ENCODE results near the gene ACOXL. TPM values are rescaled to one million over a fixed set of nuclear protein-coding genes. Genes with fewer than 3 reads are reported as not detected.
"Not testable (repeated sequence)": the region's sequence is repeated elsewhere in the genome, so short reads cannot be mapped to it uniquely, and the experiment has no call there.

The ACOXL gene
- total and polyA plus RNA-seq, 3 experiments from 2014 or later: 0.27 TPM; not detected in 2

- Mint-ChIP-seq H3K4me1 (peaks cover 5 to 10% (median 6%) of the 10 kb centered on the region in 3 donors), H3K36me3 (peaks cover 0 to 3% (median 0%) of the 10 kb centered on the region in 3 donors), H3K27me3 (no peaks in the 10 kb centered on the region), H3K4me3 (no peak overlapping the region), H3K9me3 (peaks cover 0 to under 1% (median under 1%) of the 10 kb centered on the region in 5 donors), H3K27ac (no peak overlapping the region)
- Histone ChIP-seq H3K36me3 (ENCODE audit: insufficient read depth, low read length) (no peaks in the 10 kb centered on the region), H3K27me3 (ENCODE audit: insufficient read depth, low read length, poor library complexity, severe bottlenecking) (no peaks in the 10 kb centered on the region), H3K9me3 (ENCODE audit: low read length) (no peaks in the 10 kb centered on the region), H3K4me1 (ENCODE audit: insufficient read depth, low read length) (no peaks in the 10 kb centered on the region), H3K4me3 (ENCODE audit: low read length) (no peak overlapping the region), H3K27ac (ENCODE audit: low read depth, low read length) (no peak overlapping the region)
- POLR2A ChIA-PET: no interaction called here
- DNase-seq: no peak
- CTCF ChIA-PET: no interaction called here
Observed at GRCh38 chr2:111068435-111069058, 336.2 kb downstream of the ACOXL start.

- peaks cover 6 to 11% (median 11%) of the 10 kb centered on the region in 5 donors for H3K9me3 Mint-ChIP-seq
- no peaks in the 10 kb centered on the region for H3K27me3 Mint-ChIP-seq
- no peaks in the 10 kb centered on the region for H3K27me3 ChIP-seq (ENCODE audit: insufficient read depth, low read length, poor library complexity, severe bottlenecking)
- H3K27ac Mint-ChIP-seq: no peak overlapping the region
- H3K36me3 ChIP-seq (ENCODE audit: insufficient read depth, low read length): no peaks in the 10 kb centered on the region
- ChIA-PET POLR2A (no interaction called here), CTCF (interaction anchor here (0.8 kb wide), 1 partner anchor 119 kb away, joined by 3 read pairs; no protein-coding TSS in a partner anchor)
- H3K9me3 ChIP-seq (ENCODE audit: low read length): no peaks in the 10 kb centered on the region
- no peak overlapping the region for H3K4me3 Mint-ChIP-seq
- peaks cover 5 to 10% (median 6%) of the 10 kb centered on the region in 3 donors for H3K4me1 Mint-ChIP-seq
- peaks cover 0 to 7% (median 0%) of the 10 kb centered on the region in 3 donors for H3K36me3 Mint-ChIP-seq
- no peaks in the 10 kb centered on the region for H3K4me1 ChIP-seq (ENCODE audit: insufficient read depth, low read length)
- H3K4me3 ChIP-seq (ENCODE audit: low read length): no peak overlapping the region
- no peak for DNase-seq
- H3K27ac ChIP-seq (ENCODE audit: low read depth, low read length): no peak overlapping the region
Observed at GRCh38 chr2:111069722-111070121, 337.3 kb downstream of the ACOXL start.

- Histone ChIP-seq H3K27me3 (ENCODE audit: insufficient read depth, low read length, poor library complexity, severe bottlenecking) (no peaks in the 10 kb centered on the region), H3K9me3 (ENCODE audit: low read length) (no peaks in the 10 kb centered on the region), H3K36me3 (ENCODE audit: insufficient read depth, low read length) (no peaks in the 10 kb centered on the region), H3K4me1 (ENCODE audit: insufficient read depth, low read length) (no peaks in the 10 kb centered on the region), H3K4me3 (ENCODE audit: low read length) (no peak overlapping the region), H3K27ac (ENCODE audit: low read depth, low read length) (no peak overlapping the region)
- peaks cover 11 to 27% (median 17%) of the 10 kb centered on the region in 5 donors for H3K9me3 Mint-ChIP-seq
- no peaks in the 10 kb centered on the region for H3K4me1 Mint-ChIP-seq
- POLR2A ChIA-PET: no interaction called here
- CTCF ChIA-PET: no interaction called here
- no peak for DNase-seq
- no peak overlapping the region for H3K27ac Mint-ChIP-seq
- no peak overlapping the region for H3K4me3 Mint-ChIP-seq
- peaks cover 0 to 7% (median 2%) of the 10 kb centered on the region in 3 donors for H3K36me3 Mint-ChIP-seq
- H3K27me3 Mint-ChIP-seq: peaks cover 1 to 6% of the 10 kb centered on the region in 2 donors
Observed at GRCh38 chr2:111071600-111072171, 339.3 kb downstream of the ACOXL start.

GRCh38 chr2:111072220-111072871, 340.0 kb downstream of the ACOXL start:
- Histone ChIP-seq H3K4me1 (ENCODE audit: insufficient read depth, low read length) (no peaks in the 10 kb centered on the region), H3K4me3 (ENCODE audit: low read length) (no peak overlapping the region), H3K9me3 (ENCODE audit: low read length) (no peaks in the 10 kb centered on the region), H3K27ac (ENCODE audit: low read depth, low read length) (no peak overlapping the region), H3K36me3 (ENCODE audit: insufficient read depth, low read length) (no peaks in the 10 kb centered on the region), H3K27me3 (ENCODE audit: insufficient read depth, low read length, poor library complexity, severe bottlenecking) (no peaks in the 10 kb centered on the region)
- Mint-ChIP-seq H3K36me3 (peaks cover 0 to 7% (median 2%) of the 10 kb centered on the region in 3 donors), H3K4me1 (no peaks in the 10 kb centered on the region), H3K4me3 (no peak overlapping the region), H3K27me3 (peaks cover 1 to 9% of the 10 kb centered on the region in 2 donors), H3K27ac (no peak overlapping the region), H3K9me3 (peaks cover 11 to 29% (median 19%) of the 10 kb centered on the region in 5 donors)
- CTCF ChIA-PET: no interaction called here
- POLR2A ChIA-PET: no interaction called here
- DNase-seq: no peak

- POLR2A ChIA-PET; DNase-seq; H3K4me1 ChIP-seq (ENCODE audit: insufficient read depth, low read length); H3K4me3 Mint-ChIP-seq; H3K4me3 ChIP-seq (ENCODE audit: low read length); H3K27me3 ChIP-seq (ENCODE audit: insufficient read depth, low read length, poor library complexity, severe bottlenecking); H3K36me3 ChIP-seq (ENCODE audit: insufficient read depth, low read length); H3K9me3 ChIP-seq (ENCODE audit: low read length); H3K27ac ChIP-seq (ENCODE audit: low read depth, low read length); H3K4me1 Mint-ChIP-seq; H3K27ac Mint-ChIP-seq: not testable (repeated sequence)
- CTCF ChIA-PET: interaction anchor here (1.7 kb wide), 1 partner anchor 18 kb away, joined by 3 read pairs; no protein-coding TSS in a partner anchor
- H3K9me3 Mint-ChIP-seq: peaks cover 0 to 11% (median 5%) of the 10 kb centered on the region in 5 donors
- peaks cover 0 to 13% (median 0%) of the 10 kb centered on the region in 3 donors for H3K36me3 Mint-ChIP-seq
- H3K27me3 Mint-ChIP-seq: peaks cover 32 to 86% of the 10 kb centered on the region in 2 donors
Observed at GRCh38 chr2:111082659-111083058, 350.3 kb downstream of the ACOXL start.

- Mint-ChIP-seq H3K4me3 (no peak overlapping the region), H3K9me3 (no peaks in the 10 kb centered on the region), H3K4me1 (no peaks in the 10 kb centered on the region), H3K36me3 (no peaks in the 10 kb centered on the region), H3K27ac (no peak overlapping the region), H3K27me3 (peaks cover 15 to 37% of the 10 kb centered on the region in 2 donors)
- CTCF ChIA-PET: no interaction called here
- H3K36me3 ChIP-seq (ENCODE audit: insufficient read depth, low read length): no peaks in the 10 kb centered on the region
- H3K4me3 ChIP-seq (ENCODE audit: low read length): no peak overlapping the region
- POLR2A ChIA-PET: no interaction called here
- DNase-seq: no peak
- no peaks in the 10 kb centered on the region for H3K27me3 ChIP-seq (ENCODE audit: insufficient read depth, low read length, poor library complexity, severe bottlenecking)
- H3K4me1 ChIP-seq (ENCODE audit: insufficient read depth, low read length): no peaks in the 10 kb centered on the region
- no peak overlapping the region for H3K27ac ChIP-seq (ENCODE audit: low read depth, low read length)
- H3K9me3 ChIP-seq (ENCODE audit: low read length): no peaks in the 10 kb centered on the region
Observed at GRCh38 chr2:111091811-111092211, 359.4 kb downstream of the ACOXL start.

- Mint-ChIP-seq H3K36me3 (no peaks in the 10 kb centered on the region), H3K4me1 (no peaks in the 10 kb centered on the region), H3K4me3 (no peak overlapping the region), H3K27ac (no peak overlapping the region), H3K9me3 (no peaks in the 10 kb centered on the region), H3K27me3 (peaks cover 13 to 37% of the 10 kb centered on the region in 2 donors)
- H3K36me3 ChIP-seq (ENCODE audit: insufficient read depth, low read length): no peaks in the 10 kb centered on the region
- POLR2A ChIA-PET: no interaction called here
- H3K4me3 ChIP-seq (ENCODE audit: low read length): no peak overlapping the region
- H3K9me3 ChIP-seq (ENCODE audit: low read length): no peaks in the 10 kb centered on the region
- DNase-seq: no peak
- no peaks in the 10 kb centered on the region for H3K4me1 ChIP-seq (ENCODE audit: insufficient read depth, low read length)
- no peaks in the 10 kb centered on the region for H3K27me3 ChIP-seq (ENCODE audit: insufficient read depth, low read length, poor library complexity, severe bottlenecking)
- CTCF ChIA-PET: no interaction called here
- H3K27ac ChIP-seq (ENCODE audit: low read depth, low read length): no peak overlapping the region
Observed at GRCh38 chr2:111094691-111095090, 362.3 kb downstream of the ACOXL start.

GRCh38 chr2:111095434-111095833, 363.1 kb downstream of the ACOXL start:
- Mint-ChIP-seq H3K36me3 (no peaks in the 10 kb centered on the region), H3K27ac (no peak overlapping the region), H3K4me1 (peaks cover 5 to 6% (median 6%) of the 10 kb centered on the region in 3 donors), H3K4me3 (no peak overlapping the region), H3K9me3 (no peaks in the 10 kb centered on the region), H3K27me3 (peaks cover 10 to 33% of the 10 kb centered on the region in 2 donors)
- no peak for DNase-seq
- ChIA-PET CTCF (no interaction called here), POLR2A (no interaction called here)
- Histone ChIP-seq H3K27me3 (ENCODE audit: insufficient read depth, low read length, poor library complexity, severe bottlenecking) (no peaks in the 10 kb centered on the region), H3K4me1 (ENCODE audit: insufficient read depth, low read length) (no peaks in the 10 kb centered on the region), H3K36me3 (ENCODE audit: insufficient read depth, low read length) (no peaks in the 10 kb centered on the region), H3K27ac (ENCODE audit: low read depth, low read length) (no peak overlapping the region), H3K9me3 (ENCODE audit: low read length) (no peaks in the 10 kb centered on the region), H3K4me3 (ENCODE audit: low read length) (no peak overlapping the region)

Data from CD8-positive, alpha-beta memory T cell (primary cell).